Cardiac septum (tissue), 1 donor: ENCODE data around the gene PDCD1. TPM values are rescaled to one million over a fixed set of nuclear protein-coding genes. Genes with fewer than 3 reads are reported as not detected.

Experiments
- DNase-seq: peaks from one replicate; pipeline ENCODE4 v3.0.0-alpha.2; 2020; ENCODE audit warnings: low spot score
- intact Hi-C: fragments of 100-400 bp; cut with DNase I; formaldehyde crosslinking; loops from one replicate; pipeline ENCODE4 v1.14.0; 2022
- total RNA-seq: library from RNA; stranded (reverse); fragmentation: NEBNext Ultra II Directional; extraction: Animal tissue kit (Norgen Biotek cat#: 25700); gene quantifications from one replicate; pipeline ENCODE4 v1.2.1, GENCODE V29; 2021
- donor health status: DM: no; HTN: no; CAD: no.

PDCD1 gene
- total RNA-seq, 1 donor from 2014 or later = 2.0 TPM

DNA sequence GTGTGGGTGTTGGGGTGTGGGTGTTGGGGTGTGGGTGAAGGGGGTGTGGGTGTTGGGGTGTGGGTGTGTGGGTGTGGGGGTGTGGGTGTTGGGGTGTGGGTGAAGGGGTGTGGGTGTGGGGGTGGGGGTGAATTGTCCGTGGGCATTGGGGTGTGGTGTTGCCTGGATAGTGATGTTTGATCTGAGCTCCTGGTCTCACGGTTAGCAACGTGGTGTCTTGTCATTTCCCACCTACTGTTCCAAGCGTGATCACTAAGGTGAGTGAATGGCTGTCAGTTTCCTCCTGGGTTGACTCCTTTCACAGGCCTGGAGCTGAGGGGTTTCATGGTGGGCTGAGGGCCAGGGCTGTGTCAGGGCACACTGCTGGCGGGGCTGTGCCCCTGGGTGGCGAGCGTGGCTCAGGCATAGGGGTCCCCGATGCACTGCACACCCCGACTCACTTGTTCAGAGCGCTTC lies 38.1 kb upstream of the PDCD1 start:
- intact Hi-C loops = no loop called here
- DNase-seq = peak; percentile 35

DNA sequence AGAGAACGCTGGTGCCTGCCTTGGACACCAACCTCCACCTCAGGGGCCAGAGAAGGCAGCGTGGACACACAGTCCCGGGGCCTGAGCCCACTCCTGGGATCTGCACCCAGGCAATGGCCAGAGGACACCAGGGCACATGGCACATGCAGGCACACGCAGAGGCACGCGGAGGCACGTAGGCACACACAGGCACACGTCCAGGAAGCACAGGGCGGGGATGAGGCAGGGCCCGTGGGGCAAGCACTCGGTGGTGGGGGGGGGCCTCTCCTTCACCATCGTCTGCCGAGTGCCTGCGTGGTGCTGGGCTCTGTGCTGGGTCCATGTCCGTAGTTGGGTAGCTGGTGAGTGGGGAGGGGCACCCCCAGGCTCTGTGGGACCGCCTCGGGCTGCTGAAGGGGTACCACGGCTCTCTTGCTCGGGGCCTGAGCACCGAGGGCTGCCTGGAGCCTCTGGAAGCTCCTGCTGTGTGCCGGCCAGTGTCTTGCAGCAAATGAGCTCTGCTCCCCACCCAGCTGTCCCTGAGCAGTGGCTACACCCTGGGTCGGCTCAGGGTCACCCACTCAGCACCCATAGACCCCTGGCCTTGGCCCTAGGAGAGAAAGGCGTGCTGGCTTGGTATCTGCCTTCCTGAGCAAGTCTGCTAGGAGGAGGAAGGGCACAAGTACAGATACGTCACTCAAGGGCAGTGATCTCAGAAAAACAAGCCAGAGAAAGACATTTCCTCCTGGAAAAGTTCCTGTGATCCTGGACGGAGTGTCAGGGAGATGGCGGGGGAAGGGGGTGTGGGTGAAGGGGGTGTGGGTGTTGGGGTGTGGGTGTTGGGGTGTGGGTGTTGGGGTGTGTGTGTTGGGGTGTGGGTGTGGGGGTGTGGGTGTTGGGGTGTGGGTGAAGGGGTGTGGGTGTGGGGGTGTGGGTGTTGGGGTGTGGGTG lies 37.3 kb upstream of the PDCD1 start:
- intact Hi-C loops = no loop called here
- peak; percentile 74 for DNase-seq

- intact Hi-C loops = no loop called here
- peak; percentile 55 for DNase-seq
These were observed 36.7 kb upstream of the PDCD1 start for GRCh38 chr2:241895427-241895711.

DNA sequence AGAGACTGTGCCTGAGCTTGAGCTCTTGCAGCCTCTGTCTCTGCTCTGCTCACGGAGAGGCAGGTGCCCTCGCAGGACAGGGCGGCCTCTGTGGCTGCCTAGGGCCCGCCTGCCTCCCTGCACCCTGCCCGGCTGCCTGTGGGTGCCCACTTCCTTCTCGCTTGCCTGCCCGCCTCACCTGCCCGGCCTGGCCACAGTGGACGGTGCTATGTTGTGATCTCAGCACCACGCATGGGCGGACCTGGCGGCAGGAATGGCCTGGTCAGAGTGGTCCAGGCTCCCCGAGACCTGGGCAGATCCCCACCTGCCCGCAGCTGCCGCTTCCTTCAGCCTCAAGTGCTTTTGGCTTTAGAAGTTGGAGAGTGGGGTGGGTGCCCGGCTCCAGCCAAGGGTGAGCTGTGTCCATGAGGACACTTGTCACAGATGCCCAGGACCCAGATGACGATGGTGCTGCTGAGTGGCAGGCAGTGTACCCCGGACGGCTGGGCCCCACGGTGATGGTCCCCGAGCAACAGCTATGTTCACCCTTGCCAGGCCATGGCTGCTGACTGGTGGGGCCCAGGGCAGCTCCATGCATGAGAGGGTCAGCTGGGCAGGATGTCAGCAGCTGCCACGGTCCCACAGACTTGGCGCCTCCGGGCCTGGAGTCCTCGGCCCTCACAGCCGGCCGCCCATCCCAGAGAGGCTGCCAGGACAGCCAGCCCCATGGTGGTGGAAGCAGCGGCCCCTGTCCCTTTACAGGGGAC lies 36.2 kb upstream of the PDCD1 start:
- intact Hi-C loops = no loop called here
- DNase-seq = peak; percentile 70

- intact Hi-C loops = no loop called here
- peak; percentile 71 for DNase-seq
These were observed 35.5 kb upstream of the PDCD1 start for GRCh38 chr2:241894056-241894641.

GRCh38 chr2:241893265-241893664 lies 34.6 kb upstream of the PDCD1 start:
- intact Hi-C loops = no loop called here

DNA sequence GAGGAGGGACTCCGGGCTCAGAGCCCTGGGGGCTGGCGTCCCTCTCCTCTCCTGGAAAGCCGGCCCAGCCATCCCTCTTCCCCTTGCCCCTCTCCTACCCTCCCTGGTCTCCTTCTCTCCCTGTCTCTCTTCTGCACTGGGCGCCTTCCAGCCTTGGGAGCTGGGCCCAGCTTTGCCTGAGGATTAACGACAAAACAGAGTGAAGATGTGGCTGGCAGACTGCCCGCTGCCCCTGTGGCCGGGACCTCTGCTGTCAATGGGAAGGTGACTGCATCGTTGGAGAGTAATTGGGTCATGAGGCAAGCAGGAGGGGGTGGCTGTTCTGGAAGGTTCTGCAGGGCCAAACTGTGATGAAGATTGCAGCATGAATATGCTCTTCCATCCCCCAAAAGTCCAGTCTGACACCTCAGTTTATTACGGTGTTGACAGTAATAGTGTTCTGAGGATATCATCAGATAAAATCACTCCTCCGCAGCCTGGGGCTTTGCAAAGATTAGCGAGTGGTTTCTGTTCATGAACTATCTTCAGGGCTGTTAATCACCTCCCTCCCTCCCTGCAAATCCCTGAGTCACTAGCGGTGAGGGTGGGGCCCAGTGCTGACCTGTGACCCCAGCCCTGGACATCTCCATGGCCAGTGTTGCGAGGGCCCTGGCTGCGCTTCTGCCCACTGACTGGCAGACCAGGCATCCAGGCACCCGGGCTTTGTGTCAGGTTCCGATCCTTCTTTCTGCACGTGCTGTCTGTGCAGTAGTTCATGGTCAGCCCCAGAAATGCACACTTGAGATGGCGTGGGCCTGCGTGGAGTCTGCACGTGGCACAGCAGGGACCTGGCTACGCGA lies 33.8 kb upstream of the PDCD1 start:
- DNase-seq = no peak
- intact Hi-C loops = no loop called here

More at GRCh38 chr2:241893265-241893664, 34.6 kb upstream of the PDCD1 start:
- peak; percentile 61 for DNase-seq

- intact Hi-C loops = no loop called here
- DNase-seq = no peak
These were observed 33.2 kb upstream of the PDCD1 start for GRCh38 chr2:241891988-241892298.

DNA sequence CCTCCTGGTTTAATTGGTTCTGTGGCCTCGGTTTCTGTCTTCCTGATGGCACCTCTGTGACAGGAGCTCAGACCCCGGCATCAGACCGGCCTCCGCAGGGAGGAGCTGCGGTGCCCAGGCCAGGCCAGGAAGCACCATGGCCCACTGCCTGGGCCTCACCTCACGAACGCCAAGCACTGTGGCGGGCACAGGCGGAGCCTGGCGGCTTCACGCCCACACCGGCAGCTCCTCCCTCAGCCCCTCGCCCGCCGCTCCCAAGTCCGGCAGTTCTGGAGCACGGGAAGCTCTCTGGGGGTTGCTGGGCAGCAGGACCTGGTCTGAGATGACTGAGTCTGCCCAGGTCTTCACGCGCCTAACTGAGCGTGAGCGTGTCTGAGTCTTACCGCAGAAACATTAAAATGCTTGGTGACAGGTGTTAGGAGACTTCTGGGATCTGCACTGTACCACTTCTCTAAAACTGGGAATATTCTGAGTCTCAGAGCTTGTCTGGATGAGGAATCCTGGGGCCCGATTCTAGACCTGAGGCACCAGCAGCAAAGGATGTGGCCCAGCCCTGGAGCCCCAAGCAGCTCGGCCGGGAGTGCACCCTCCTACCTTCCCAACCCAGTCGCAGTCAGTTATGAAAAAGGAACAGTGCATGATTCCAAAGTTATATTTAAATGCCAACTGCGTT lies 32.8 kb upstream of the PDCD1 start:
- intact Hi-C loops = no loop called here
- DNase-seq = no peak

DNA sequence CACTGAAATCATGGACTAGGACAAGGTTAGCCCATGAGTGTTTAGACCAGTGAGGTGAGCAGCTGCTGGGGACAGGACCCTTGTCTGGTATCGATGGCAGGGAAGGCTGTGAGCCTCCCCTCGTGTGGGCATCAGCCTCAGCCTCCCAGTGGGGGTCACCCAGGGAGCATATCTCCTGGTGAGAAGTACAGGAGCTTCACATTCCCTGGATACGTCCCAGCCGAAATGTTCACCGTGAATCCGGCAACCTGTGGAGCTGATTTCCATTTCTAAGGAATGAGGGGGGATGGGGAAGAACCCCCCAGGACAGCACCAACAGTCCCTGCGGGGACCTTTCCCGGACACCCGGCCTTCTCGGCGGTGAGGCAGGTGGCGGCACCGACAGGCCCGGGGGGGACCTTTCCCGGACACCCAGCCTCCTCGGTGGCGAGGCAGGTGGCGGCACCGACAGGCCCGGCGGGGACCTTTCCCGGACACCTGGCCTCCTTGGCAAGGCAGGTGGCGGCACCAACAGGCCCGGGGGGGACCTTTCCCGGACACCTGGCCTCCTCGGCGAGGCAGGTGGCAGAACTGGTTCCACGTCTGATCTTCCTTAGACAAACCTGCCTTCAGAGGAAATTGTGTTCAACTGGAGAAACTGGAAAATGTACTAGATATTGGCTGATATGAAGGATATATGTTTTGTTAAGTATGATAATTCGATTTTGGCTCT lies 32.0 kb upstream of the PDCD1 start:
- no peak for DNase-seq
- intact Hi-C loops = no loop called here

DNA sequence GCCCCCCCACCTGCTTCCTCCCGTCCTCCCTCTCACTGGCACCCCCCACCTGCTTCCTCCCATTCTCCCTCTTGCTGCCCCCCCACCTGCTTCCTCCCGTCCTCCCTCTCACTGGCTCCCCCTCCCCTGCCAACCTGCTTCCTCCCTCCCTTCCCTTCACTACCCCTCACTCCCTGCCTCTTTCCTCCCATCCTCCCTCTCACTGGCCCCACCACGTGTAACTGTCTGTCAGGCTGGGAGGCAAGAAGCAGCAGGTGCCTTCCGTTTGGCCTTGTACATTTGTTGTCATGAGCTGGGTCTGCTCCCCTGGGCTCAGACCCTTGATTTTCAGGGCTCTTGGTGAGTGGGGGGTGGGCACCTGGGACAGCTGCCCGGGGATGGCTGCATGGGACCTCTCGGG lies 29.9 kb upstream of the PDCD1 start:
- intact Hi-C loops = no loop called here
- no peak for DNase-seq

- DNase-seq = no peak
- intact Hi-C loops = no loop called here
These were observed 29.3 kb upstream of the PDCD1 start for GRCh38 chr2:241887806-241888522.

- no peak for DNase-seq
- intact Hi-C loops = no loop called here
These were observed 28.2 kb upstream of the PDCD1 start for GRCh38 chr2:241886840-241887447.

DNA sequence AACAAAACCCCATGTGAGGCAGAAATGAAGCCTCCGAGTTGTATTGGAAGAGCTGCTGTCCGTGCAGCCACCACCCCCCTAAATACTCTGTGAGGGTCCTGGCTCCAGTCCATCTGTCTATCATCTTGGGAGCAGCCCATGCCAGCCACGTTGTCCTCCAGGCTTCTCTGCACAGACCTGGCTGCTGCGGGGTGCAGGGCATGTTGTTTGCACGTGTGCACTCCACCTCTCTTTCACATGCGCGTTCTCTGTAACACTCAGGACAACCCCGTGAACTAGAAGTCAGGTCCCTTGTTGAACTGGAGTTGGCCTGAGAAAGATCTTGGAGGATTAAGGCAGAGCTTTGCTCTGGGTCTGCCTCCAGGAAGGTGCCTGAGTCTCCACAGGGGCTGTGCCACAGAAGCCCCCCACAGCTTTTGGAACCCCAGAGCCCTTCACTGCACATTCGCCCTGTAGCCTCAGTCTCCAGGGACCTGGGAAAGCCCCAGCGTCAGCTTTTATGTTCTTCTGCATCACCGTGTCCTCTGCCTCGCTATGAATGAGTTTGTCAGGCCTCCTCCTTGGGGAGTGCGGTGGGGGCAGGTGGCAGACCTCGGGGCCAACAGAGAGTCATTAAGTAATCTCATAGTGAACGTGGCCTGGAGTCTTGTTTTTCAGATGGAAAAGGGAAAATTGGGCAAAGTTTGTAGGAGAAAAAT lies 27.4 kb upstream of the PDCD1 start:
- DNase-seq = no peak
- intact Hi-C loops = no loop called here

- intact Hi-C loops = no loop called here
- no peak for DNase-seq
These were observed 26.7 kb upstream of the PDCD1 start for GRCh38 chr2:241885291-241885945.

DNA sequence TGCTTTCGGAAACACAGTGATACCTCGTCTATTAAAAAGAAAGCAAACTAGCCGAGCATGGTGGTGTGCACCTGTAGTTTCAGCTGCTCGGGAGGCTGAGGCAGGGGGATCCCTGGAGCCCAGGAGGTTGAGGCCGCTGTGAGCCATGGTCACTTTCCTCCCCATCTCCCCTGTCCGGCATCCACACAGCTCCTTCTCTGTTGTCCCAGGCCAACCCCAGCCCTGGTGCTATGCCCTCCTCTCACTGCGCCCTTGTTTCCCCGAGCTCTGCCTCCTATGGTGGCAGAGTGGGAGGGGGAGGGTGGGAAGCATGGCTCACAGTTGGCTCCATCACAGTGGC lies 26.2 kb upstream of the PDCD1 start:
- intact Hi-C loops = loop anchor here (5.0 kb wide), 1 partner anchor 183 kb away; the partner anchor contains the start of gene ING5
- no peak for DNase-seq
